ENCODE measurements around the gene MAMSTR. TPM values are rescaled to one million over a fixed set of nuclear protein-coding genes. Genes with fewer than 3 reads are reported as not detected.
A peak's percentile ranks its signal among the peaks of the same experiment; 100 is the strongest.

Gene MAMSTR
- total and polyA plus RNA-seq, 2 donors (not counting 1 experiment from before 2014, with no cell fraction given), result 0.84 to 0.99 TPM

- Histone ChIP-seq H3K27me3 (ENCODE audit: control insufficient read depth, insufficient read depth, low read length) (no peaks in the 10 kb centered on the region), H3K27ac (ENCODE audit: insufficient read depth, low read length) (no peak overlapping the region), H4K20me1 (ENCODE audit: control insufficient read depth, extremely low read depth, insufficient read depth, low read length) (no peaks in the 10 kb centered on the region), H3K79me2 (ENCODE audit: control insufficient read depth, insufficient read depth, low read length) (no peaks in the 10 kb centered on the region), H3K4me2 (ENCODE audit: extremely low read depth, insufficient read depth, low read length) (peak overlapping the region; percentile 66), H3K4me1 (ENCODE audit: control insufficient read depth, extremely low read depth, insufficient read depth, low read length) (peaks cover 11% of the 10 kb centered on the region), H3K36me3 (ENCODE audit: control insufficient read depth, insufficient read depth, low read length) (no peaks in the 10 kb centered on the region), H3K9ac (ENCODE audit: insufficient read depth, low read length) (no peak overlapping the region), H3K4me3 (replicated peaks in 1 of 4; ENCODE audit: control extremely low read depth in 1 of 4, insufficient read depth in 1 of 4, low read depth in 3 of 4, low read length in 4 of 4) (peak overlapping the region in 2 of 4 experiments; percentile 6 to 71), H3K9me3 (ENCODE audit: control insufficient read depth, insufficient read depth, low read depth, low read length) (no peaks in the 10 kb centered on the region), H2AFZ (ENCODE audit: low read length) (no peak overlapping the region)
- TF ChIP-seq CTCF (conservative IDR thresholded peaks at IDR 0.05 in 1 of 2, IDR thresholded peaks at IDR 0.05 in 1 of 2; ENCODE audit: low read depth in 1 of 2, low read length in 2 of 2) (no peak), EZH2 (IDR thresholded peaks at IDR 0.05; ENCODE audit: low read length, missing control alignments) (no peak)
- no peak for DNase-seq (ENCODE audit: low read depth in 2 of 2)
These were observed 3.8 kb downstream of the MAMSTR start for GRCh38 chr19:48715681-48716171.

- H3K27ac ChIP-seq (ENCODE audit: insufficient read depth, low read length), result peak overlapping the region; percentile 67
- H4K20me1 ChIP-seq (ENCODE audit: control insufficient read depth, extremely low read depth, insufficient read depth, low read length), result no peaks in the 10 kb centered on the region
- peak overlapping the region; percentile 36 for H3K9ac ChIP-seq (ENCODE audit: insufficient read depth, low read length)
- H3K9me3 ChIP-seq (ENCODE audit: control insufficient read depth, insufficient read depth, low read depth, low read length), result no peaks in the 10 kb centered on the region
- peaks cover 11% of the 10 kb centered on the region for H3K4me1 ChIP-seq (ENCODE audit: control insufficient read depth, extremely low read depth, insufficient read depth, low read length)
- no peaks in the 10 kb centered on the region for H3K36me3 ChIP-seq (ENCODE audit: control insufficient read depth, insufficient read depth, low read length)
- peak overlapping the region; percentile 94 for H3K4me2 ChIP-seq (ENCODE audit: extremely low read depth, insufficient read depth, low read length)
- H2AFZ ChIP-seq (ENCODE audit: low read length), result no peak overlapping the region
- DNase-seq (ENCODE audit: low read depth in 2 of 2), result no peak
- peak overlapping the region; percentile 47 to 71 (median 60) for H3K4me3 ChIP-seq (replicated peaks in 1 of 4; ENCODE audit: control extremely low read depth in 1 of 4, insufficient read depth in 1 of 4, low read depth in 3 of 4, low read length in 4 of 4)
- TF ChIP-seq EZH2 (IDR thresholded peaks at IDR 0.05; ENCODE audit: low read length, missing control alignments) (no peak), CTCF (conservative IDR thresholded peaks at IDR 0.05 in 1 of 2, IDR thresholded peaks at IDR 0.05 in 1 of 2; ENCODE audit: low read depth in 1 of 2, low read length in 2 of 2) (no peak)
- H3K27me3 ChIP-seq (ENCODE audit: control insufficient read depth, insufficient read depth, low read length), result no peaks in the 10 kb centered on the region
- H3K79me2 ChIP-seq (ENCODE audit: control insufficient read depth, insufficient read depth, low read length), result no peaks in the 10 kb centered on the region
These were observed 4.5 kb downstream of the MAMSTR start for GRCh38 chr19:48714759-48715675.

DNA sequence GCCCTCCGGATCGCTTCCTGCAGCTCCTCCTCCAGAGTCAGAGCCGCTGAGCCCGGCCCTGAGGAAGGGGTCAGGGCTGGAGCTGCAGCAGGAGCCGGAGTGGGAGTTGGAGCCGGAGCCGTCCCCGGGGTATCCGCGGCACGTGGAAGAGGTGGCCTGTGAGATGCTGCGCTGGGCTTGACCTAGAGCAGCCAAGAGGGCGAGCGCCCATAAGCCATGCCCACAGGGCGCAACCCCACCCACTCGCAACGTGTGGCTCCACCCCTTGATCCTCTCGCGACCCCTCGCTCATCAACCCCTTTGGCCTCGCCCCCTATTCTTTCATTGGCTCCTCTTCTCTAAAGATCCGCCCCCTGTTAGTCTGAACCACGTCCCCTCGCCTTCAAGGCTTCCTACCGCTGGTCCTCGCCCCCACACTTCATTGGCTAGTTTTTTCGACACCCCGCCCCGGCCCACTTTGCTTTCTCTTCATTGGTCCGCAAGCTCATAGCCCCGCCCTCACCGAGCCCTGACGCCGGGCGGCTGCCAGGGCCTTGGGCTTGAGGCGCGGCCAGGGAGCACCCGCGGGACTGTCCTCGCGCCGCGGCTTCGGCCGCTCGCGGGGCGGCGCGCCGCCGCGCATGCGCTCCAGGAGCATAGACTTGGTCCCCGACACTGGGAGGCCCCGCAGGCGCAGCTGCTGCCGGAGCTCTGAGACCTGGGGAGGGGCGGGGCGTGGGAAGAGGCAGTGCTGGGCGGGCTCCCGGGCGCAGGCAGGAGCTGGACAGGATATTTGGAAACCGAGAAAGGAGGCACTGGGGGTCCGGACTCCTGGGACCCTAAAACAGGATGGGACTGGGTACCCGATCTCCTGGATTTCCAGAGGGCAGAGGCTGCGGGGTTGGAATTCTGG, 5.4 kb downstream of the MAMSTR start:
- H3K4me2 ChIP-seq (ENCODE audit: extremely low read depth, insufficient read depth, low read length), result peak overlapping the region; percentile 94
- no peaks in the 10 kb centered on the region for H3K36me3 ChIP-seq (ENCODE audit: control insufficient read depth, insufficient read depth, low read length)
- no peaks in the 10 kb centered on the region for H3K27me3 ChIP-seq (ENCODE audit: control insufficient read depth, insufficient read depth, low read length)
- H3K79me2 ChIP-seq (ENCODE audit: control insufficient read depth, insufficient read depth, low read length), result no peaks in the 10 kb centered on the region
- H3K9ac ChIP-seq (ENCODE audit: insufficient read depth, low read length), result peak overlapping the region; percentile 52
- H3K9me3 ChIP-seq (ENCODE audit: control insufficient read depth, insufficient read depth, low read depth, low read length), result no peaks in the 10 kb centered on the region
- peaks cover 11% of the 10 kb centered on the region for H3K4me1 ChIP-seq (ENCODE audit: control insufficient read depth, extremely low read depth, insufficient read depth, low read length)
- H4K20me1 ChIP-seq (ENCODE audit: control insufficient read depth, extremely low read depth, insufficient read depth, low read length), result no peaks in the 10 kb centered on the region
- H3K27ac ChIP-seq (ENCODE audit: insufficient read depth, low read length), result peak overlapping the region; percentile 67
- H3K4me3 ChIP-seq (replicated peaks in 1 of 4; ENCODE audit: control extremely low read depth in 1 of 4, insufficient read depth in 1 of 4, low read depth in 3 of 4, low read length in 4 of 4), result peak overlapping the region; percentile 71 to 87 (median 82)
- H2AFZ ChIP-seq (ENCODE audit: low read length), result peak overlapping the region; percentile 78
- TF ChIP-seq CTCF (conservative IDR thresholded peaks at IDR 0.05 in 1 of 2, IDR thresholded peaks at IDR 0.05 in 1 of 2; ENCODE audit: low read depth in 1 of 2, low read length in 2 of 2), result no peak
- peak; percentile 99 for DNase-seq (ENCODE audit: low read depth in 2 of 2)

Measured in fibroblast of lung (primary cell).